ENCODE measurements around the gene ATP6V0D1.

GRCh38 chr16:67481561-67482232 is 740 bp upstream of the ATP6V0D1 start:
- TF ChIP-seq USF2 (IDR thresholded peaks at IDR 0.05; ENCODE audit: low read depth, low read length) (no peak), CTCF (conservative IDR thresholded peaks at IDR 0.05; ENCODE audit: low read depth, low read length) (no peak), POLR2A (IDR thresholded peaks at IDR 0.05; ENCODE audit: low read depth, low read length) (no peak), MAZ (IDR thresholded peaks at IDR 0.05; ENCODE audit: borderline replicate concordance, low read depth, low read length) (no peak), FOS (IDR thresholded peaks at IDR 0.05; ENCODE audit: low read depth, low read length) (no peak), MAFK (IDR thresholded peaks at IDR 0.05; ENCODE audit: low read depth, low read length) (no peak), RAD21 (IDR thresholded peaks at IDR 0.05; ENCODE audit: low read length) (no peak), ELK1 (IDR thresholded peaks at IDR 0.05; ENCODE audit: borderline replicate concordance, low read depth, low read length) (no peak), RFX5 (IDR thresholded peaks at IDR 0.05; ENCODE audit: low read depth, low read length) (no peak), MXI1 (IDR thresholded peaks at IDR 0.05; ENCODE audit: borderline replicate concordance, low read depth, low read length) (no peak), SMC3 (IDR thresholded peaks at IDR 0.05; ENCODE audit: low read depth, low read length) (no peak), NFE2L2 (IDR thresholded peaks at IDR 0.05; ENCODE audit: low read depth, low read length) (no peak), CEBPB (IDR thresholded peaks at IDR 0.05; ENCODE audit: low read depth, low read length) (no peak), CHD1 (IDR thresholded peaks at IDR 0.05; ENCODE audit: low read depth, low read length) (no peak)
